HCT116 (cell line): Measurements from ENCODE around the gene DTX3L. TPM values are rescaled to one million over a fixed set of nuclear protein-coding genes. Genes with fewer than 3 reads are reported as not detected.

ENCODE experiments used
- ATAC-seq: fragments of 200-7000 bp; cut with Tn5 transposase; 2 replicates; pipeline ENCODE4 v1.9.1; 2020; ENCODE audit warnings: mild to moderate bottlenecking, moderate library complexity
- BruUV-seq: library from RNA; stranded (reverse); fragments of 400-500 nt; replicated peaks from 2 replicates; lab custom pipeline; 2021; lab: Mats Ljungman, UMichigan
- CTCF ChIA-PET: fragments of 300-600 bp; sonication (Branson Sonifier 250); formaldehyde crosslinking; loops from one replicate; lab custom pipeline; 2021; ENCODE audit warnings: antibody characterized with exemption; lab: Charles Lee
- POLR2A ChIA-PET: fragments of 300-600, 350-600 bp; sonication (Branson Sonifier 250); formaldehyde crosslinking; loops from one replicate; lab custom pipeline; 2021; ENCODE audit warnings: antibody characterized with exemption; lab: Charles Lee
- RAD21 ChIA-PET, 2 experiments: fragments of 300-600 bp; sonication (Branson Sonifier 250); formaldehyde crosslinking; loops; one replicate each; lab custom pipeline; 2023; ENCODE audit warnings: low total read pairs in 2 of 2; ENCODE audit not compliant: uncharacterized antibody in 2 of 2, unreplicated experiment in 2 of 2, low non-redundant PET in 1 of 2; lab: Charles Lee
- DNase-seq: peaks from one replicate; pipeline ENCODE4 v3.0.0-alpha.2; 2010; ENCODE audit warnings: low read depth, low spot score
- H2AFZ ChIP-seq: fragments of 200-600 bp; shearing (Covaris generic), sonication (generic); 2 replicates; pipeline ENCODE4 v1.6.1; 2017; ENCODE audit warnings: low read depth, mixed run types, mixed read lengths, antibody characterized with exemption, low read length; ENCODE audit not compliant: poor library complexity, severe bottlenecking
- H3K27ac ChIP-seq: 2 replicates; pipeline ENCODE4 v1.5.1; 2012; ENCODE audit warnings: low read depth, low read length
- H3K27me3 ChIP-seq: fragments of 200-600 bp; sonication (generic); 2 replicates; pipeline ENCODE4 v1.6.1; 2016; ENCODE audit warnings: mixed run types, low read length, mixed read lengths; ENCODE audit not compliant: insufficient read depth
- H3K36me3 ChIP-seq, 2 experiments: fragments of 200-500 bp in 1 of 2; fragments of 200-600 bp in 1 of 2; sonication (Bioruptor generic) in 1 of 2; sonication (generic) in 1 of 2; 2 replicates each; pipeline versions ENCODE4 v1.5.1 to v1.6.1; 2014 to 2016; ENCODE audit warnings: low read length in 2 of 2, inconsistent platforms in 1 of 2, mixed read lengths in 1 of 2, mixed run types in 1 of 2; ENCODE audit not compliant: insufficient read depth in 2 of 2, control insufficient read depth in 1 of 2
- H3K4me1 ChIP-seq, 2 experiments: fragments of 200-600 bp in 1 of 2; sonication (generic) in 1 of 2; 2 replicates each; pipeline versions ENCODE4 v1.5.1 to v1.6.1; 2012 to 2017; ENCODE audit warnings: low read length in 2 of 2, inconsistent platforms in 1 of 2, mild to moderate bottlenecking in 1 of 2, mixed read lengths in 1 of 2, mixed run types in 1 of 2, moderate library complexity in 1 of 2; ENCODE audit not compliant: insufficient read depth in 2 of 2, control insufficient read depth in 1 of 2
- H3K4me2 ChIP-seq: fragments of 200-600 bp; sonication (generic); 2 replicates; pipeline ENCODE4 v1.6.1; 2017; ENCODE audit warnings: mixed run types, low read length, mixed read lengths
- H3K4me3 ChIP-seq, 2 experiments: fragments of 200-600 bp in 1 of 2; sonication (generic) in 1 of 2; replicated peaks in 1 of 2; 2 replicates each; pipeline ENCODE4 v1.5.1; 2011 to 2016; ENCODE audit warnings: low read length in 2 of 2, control low read depth in 1 of 2, low read depth in 1 of 2, mild to moderate bottlenecking in 1 of 2, mixed read lengths in 1 of 2, mixed run types in 1 of 2
- H3K79me2 ChIP-seq: fragments of 200-600 bp; sonication (generic); 2 replicates; pipeline ENCODE4 v1.6.1; 2017; ENCODE audit warnings: mild to moderate bottlenecking, mixed run types, low read length, moderate library complexity, mixed read lengths; ENCODE audit not compliant: insufficient read depth
- H3K9ac ChIP-seq: fragments of 200-600 bp; sonication (generic); 2 replicates; pipeline ENCODE4 v1.6.1; 2016; ENCODE audit warnings: low read length, mixed read lengths
- H3K9me2 ChIP-seq: fragments of 200-600 bp; sonication (generic), shearing (Covaris generic); 2 replicates; pipeline ENCODE4 v1.6.1; 2017; ENCODE audit warnings: mixed run types, mild to moderate bottlenecking, moderate library complexity; ENCODE audit not compliant: insufficient read depth
- H3K9me3 ChIP-seq, 2 experiments: fragments of 200-500 bp in 1 of 2; fragments of 200-600 bp in 1 of 2; sonication (Bioruptor generic) in 1 of 2; sonication (generic) in 1 of 2; 2 replicates each; pipeline ENCODE4 v1.6.1; 2014 to 2017; ENCODE audit warnings: low read length in 2 of 2, mixed read lengths in 2 of 2, inconsistent platforms in 1 of 2, low read depth in 1 of 2, mild to moderate bottlenecking in 1 of 2, mixed run types in 1 of 2, moderate library complexity in 1 of 2; ENCODE audit not compliant: control insufficient read depth in 1 of 2, insufficient read depth in 1 of 2
- H4K20me1 ChIP-seq: fragments of 200-600 bp; sonication (generic), shearing (Covaris generic); 2 replicates; pipeline ENCODE4 v1.6.1; 2017; ENCODE audit warnings: mixed run types, mild to moderate bottlenecking, moderate library complexity; ENCODE audit not compliant: insufficient read depth
- CBX3 ChIP-seq: IDR thresholded peaks from 2 replicates; pipeline ENCODE4 v1.6.1; 2012; ENCODE audit warnings: low read depth
- CEBPB ChIP-seq: IDR thresholded peaks from 2 replicates; pipeline ENCODE4 v1.6.1; 2012; ENCODE audit warnings: low read depth
- EGR1 ChIP-seq: IDR thresholded peaks from 2 replicates; pipeline ENCODE4 v1.6.1; 2012; ENCODE audit warnings: low read depth
- ELF1 ChIP-seq: IDR thresholded peaks from 2 replicates; pipeline ENCODE4 v1.6.1; 2012; ENCODE audit warnings: low read depth, borderline replicate concordance
- EZH2 ChIP-seq: fragments of 200-600 bp; sonication (generic); IDR thresholded peaks from 2 replicates; pipeline ENCODE4 v1.6.1; 2017; ENCODE audit warnings: antibody characterized with exemption, mixed run types
- EZH2phosphoT487 ChIP-seq: fragments of 200-600 bp; IDR thresholded peaks from 2 replicates; pipeline ENCODE4 v1.6.1; 2018; ENCODE audit warnings: antibody characterized with exemption, borderline replicate concordance
- FOSL1 ChIP-seq: IDR thresholded peaks from 2 replicates; pipeline ENCODE4 v1.6.1; 2012; ENCODE audit warnings: low read depth
- JUND ChIP-seq: IDR thresholded peaks from 2 replicates; pipeline ENCODE4 v1.6.1; 2012
- POLR2A ChIP-seq: IDR thresholded peaks from 2 replicates; pipeline ENCODE4 v1.7.0; 2011; ENCODE audit warnings: borderline replicate concordance; ENCODE audit not compliant: insufficient read depth, insufficient read length; ENCODE audit errors: extremely low read depth
- POLR2AphosphoS5 ChIP-seq: IDR thresholded peaks from 2 replicates; pipeline ENCODE4 v1.6.1; 2011; ENCODE audit warnings: mild to moderate bottlenecking, low read depth, low read length, moderate library complexity
- RAD21 ChIP-seq: IDR thresholded peaks from 2 replicates; pipeline ENCODE4 v1.6.1; 2012; ENCODE audit warnings: low read depth, mild to moderate bottlenecking
- SIN3A ChIP-seq: IDR thresholded peaks from 2 replicates; pipeline ENCODE4 v1.6.1; 2012; ENCODE audit warnings: low read depth
- SP1 ChIP-seq: IDR thresholded peaks from 2 replicates; pipeline ENCODE4 v1.6.1; 2012; ENCODE audit warnings: low read depth
- SRF ChIP-seq: IDR thresholded peaks from 2 replicates; pipeline ENCODE4 v1.6.1; 2012; ENCODE audit warnings: low read depth
- ZFX ChIP-seq: fragments of 450-650 bp; IDR thresholded peaks from 2 replicates; pipeline ENCODE4 v1.6.1; 2017
- ZNF274 ChIP-seq: fragments of 200-500 bp; sonication (Bioruptor generic); IDR thresholded peaks from 2 replicates; pipeline ENCODE4 v1.6.1; 2014; ENCODE audit warnings: mild to moderate bottlenecking, low read depth, low read length, inconsistent platforms
- intact Hi-C: fragments of 100-400 bp; cut with micrococcal nuclease; formaldehyde crosslinking; loops from 2 replicates; pipeline ENCODE4 v1.10.0; 2022
- total RNA-seq: library from RNA; stranded (reverse); gene quantifications from one replicate; pipeline ENCODE4 v1.2.1, GENCODE V29; 2021; ENCODE audit not compliant: unreplicated experiment
- TF ChIP-seq, protein P1 (sequence below): IDR thresholded peaks from 2 replicates; pipeline ENCODE4 v1.6.1; 2011; ENCODE audit warnings: mild to moderate bottlenecking, low read length, moderate library complexity; ENCODE audit not compliant: insufficient replicate concordance; ENCODE audit errors: extremely low read depth
- TF ChIP-seq, protein P2 (sequence below), 3 experiments: fragments of 200-600 bp in 1 of 3; sonication (generic) in 1 of 3; IDR thresholded peaks in 2 of 3; conservative IDR thresholded peaks in 1 of 3; 2 replicates each; pipeline ENCODE4 v1.5.1; 2012 to 2017; ENCODE audit warnings: low read depth in 2 of 3, low read length in 2 of 3, antibody characterized with exemption in 1 of 3, borderline replicate concordance in 1 of 3, control low read depth in 1 of 3, mild to moderate bottlenecking in 1 of 3, mixed read lengths in 1 of 3, mixed run types in 1 of 3, moderate library complexity in 1 of 3; ENCODE audit not compliant: insufficient read depth in 1 of 3
- TF ChIP-seq, protein P3 (sequence below): IDR thresholded peaks from 2 replicates; pipeline ENCODE4 v1.6.1; 2012; ENCODE audit warnings: low read depth
- TF ChIP-seq, protein P4 (sequence below): IDR thresholded peaks from 2 replicates; pipeline ENCODE4 v1.6.1; 2012

The DTX3L gene
- total RNA-seq, 1 experiment from 2014 or later: 13.1 TPM

DNA sequence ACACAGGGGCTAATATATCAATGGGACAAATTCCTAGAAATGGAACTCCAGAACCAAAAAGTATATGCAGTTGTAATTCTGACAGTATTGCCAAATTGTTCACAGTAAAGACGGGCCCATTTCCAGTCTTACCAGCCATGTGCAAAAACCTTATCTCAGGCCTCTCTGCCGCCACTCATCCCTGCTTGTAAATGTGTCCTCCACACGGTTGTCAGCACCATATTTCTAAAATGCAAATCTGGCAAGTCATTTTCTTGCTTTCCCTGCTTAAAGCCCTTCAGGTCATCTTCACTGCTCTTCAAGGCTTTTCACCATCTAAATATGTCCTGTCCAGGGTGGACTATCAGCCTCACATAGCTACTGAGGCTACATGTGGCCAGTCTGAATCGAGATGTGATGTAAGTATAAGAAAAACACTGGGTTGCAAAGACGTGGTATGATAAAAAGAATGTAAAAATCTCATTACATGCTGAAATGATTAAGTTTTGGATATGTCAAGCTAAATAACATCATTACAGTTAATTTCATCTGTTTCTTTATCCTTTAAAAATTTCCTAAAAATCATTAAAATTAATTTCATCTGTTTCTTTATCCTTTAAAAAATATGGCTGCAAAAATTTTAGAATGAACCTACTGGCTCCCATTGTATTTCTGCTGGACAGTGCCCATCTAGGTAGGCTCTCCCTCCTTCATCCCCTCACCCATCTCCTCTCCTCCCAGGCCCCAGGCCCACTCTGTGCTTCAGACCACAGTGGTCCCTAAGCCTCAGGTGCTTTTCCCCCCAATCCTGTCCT, 1.0 kb upstream of the DTX3L start:
- TF ChIP-seq, protein P1, sequence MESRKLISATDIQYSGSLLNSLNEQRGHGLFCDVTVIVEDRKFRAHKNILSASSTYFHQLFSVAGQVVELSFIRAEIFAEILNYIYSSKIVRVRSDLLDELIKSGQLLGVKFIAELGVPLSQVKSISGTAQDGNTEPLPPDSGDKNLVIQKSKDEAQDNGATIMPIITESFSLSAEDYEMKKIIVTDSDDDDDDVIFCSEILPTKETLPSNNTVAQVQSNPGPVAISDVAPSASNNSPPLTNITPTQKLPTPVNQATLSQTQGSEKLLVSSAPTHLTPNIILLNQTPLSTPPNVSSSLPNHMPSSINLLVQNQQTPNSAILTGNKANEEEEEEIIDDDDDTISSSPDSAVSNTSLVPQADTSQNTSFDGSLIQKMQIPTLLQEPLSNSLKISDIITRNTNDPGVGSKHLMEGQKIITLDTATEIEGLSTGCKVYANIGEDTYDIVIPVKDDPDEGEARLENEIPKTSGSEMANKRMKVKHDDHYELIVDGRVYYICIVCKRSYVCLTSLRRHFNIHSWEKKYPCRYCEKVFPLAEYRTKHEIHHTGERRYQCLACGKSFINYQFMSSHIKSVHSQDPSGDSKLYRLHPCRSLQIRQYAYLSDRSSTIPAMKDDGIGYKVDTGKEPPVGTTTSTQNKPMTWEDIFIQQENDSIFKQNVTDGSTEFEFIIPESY: no peak
- TF ChIP-seq, protein P2, sequence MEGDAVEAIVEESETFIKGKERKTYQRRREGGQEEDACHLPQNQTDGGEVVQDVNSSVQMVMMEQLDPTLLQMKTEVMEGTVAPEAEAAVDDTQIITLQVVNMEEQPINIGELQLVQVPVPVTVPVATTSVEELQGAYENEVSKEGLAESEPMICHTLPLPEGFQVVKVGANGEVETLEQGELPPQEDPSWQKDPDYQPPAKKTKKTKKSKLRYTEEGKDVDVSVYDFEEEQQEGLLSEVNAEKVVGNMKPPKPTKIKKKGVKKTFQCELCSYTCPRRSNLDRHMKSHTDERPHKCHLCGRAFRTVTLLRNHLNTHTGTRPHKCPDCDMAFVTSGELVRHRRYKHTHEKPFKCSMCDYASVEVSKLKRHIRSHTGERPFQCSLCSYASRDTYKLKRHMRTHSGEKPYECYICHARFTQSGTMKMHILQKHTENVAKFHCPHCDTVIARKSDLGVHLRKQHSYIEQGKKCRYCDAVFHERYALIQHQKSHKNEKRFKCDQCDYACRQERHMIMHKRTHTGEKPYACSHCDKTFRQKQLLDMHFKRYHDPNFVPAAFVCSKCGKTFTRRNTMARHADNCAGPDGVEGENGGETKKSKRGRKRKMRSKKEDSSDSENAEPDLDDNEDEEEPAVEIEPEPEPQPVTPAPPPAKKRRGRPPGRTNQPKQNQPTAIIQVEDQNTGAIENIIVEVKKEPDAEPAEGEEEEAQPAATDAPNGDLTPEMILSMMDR (IDR thresholded peaks at IDR 0.05 in 2 of 3, conservative IDR thresholded peaks at IDR 0.05 in 1 of 3; ENCODE audit: borderline replicate concordance in 1 of 3, insufficient read depth in 1 of 3, low read depth in 2 of 3, low read length in 2 of 3): no peak
- TF ChIP-seq SRF: no peak
- no peak for TF ChIP-seq ZNF274
- TF ChIP-seq CBX3: no peak
- no peak for TF ChIP-seq CEBPB
- TF ChIP-seq POLR2AphosphoS5: no peak
- no peak for TF ChIP-seq EZH2
- no peak for TF ChIP-seq EZH2phosphoT487
- no peak for TF ChIP-seq EGR1
- TF ChIP-seq JUND: no peak
- TF ChIP-seq SIN3A: no peak
- TF ChIP-seq, protein P3, sequence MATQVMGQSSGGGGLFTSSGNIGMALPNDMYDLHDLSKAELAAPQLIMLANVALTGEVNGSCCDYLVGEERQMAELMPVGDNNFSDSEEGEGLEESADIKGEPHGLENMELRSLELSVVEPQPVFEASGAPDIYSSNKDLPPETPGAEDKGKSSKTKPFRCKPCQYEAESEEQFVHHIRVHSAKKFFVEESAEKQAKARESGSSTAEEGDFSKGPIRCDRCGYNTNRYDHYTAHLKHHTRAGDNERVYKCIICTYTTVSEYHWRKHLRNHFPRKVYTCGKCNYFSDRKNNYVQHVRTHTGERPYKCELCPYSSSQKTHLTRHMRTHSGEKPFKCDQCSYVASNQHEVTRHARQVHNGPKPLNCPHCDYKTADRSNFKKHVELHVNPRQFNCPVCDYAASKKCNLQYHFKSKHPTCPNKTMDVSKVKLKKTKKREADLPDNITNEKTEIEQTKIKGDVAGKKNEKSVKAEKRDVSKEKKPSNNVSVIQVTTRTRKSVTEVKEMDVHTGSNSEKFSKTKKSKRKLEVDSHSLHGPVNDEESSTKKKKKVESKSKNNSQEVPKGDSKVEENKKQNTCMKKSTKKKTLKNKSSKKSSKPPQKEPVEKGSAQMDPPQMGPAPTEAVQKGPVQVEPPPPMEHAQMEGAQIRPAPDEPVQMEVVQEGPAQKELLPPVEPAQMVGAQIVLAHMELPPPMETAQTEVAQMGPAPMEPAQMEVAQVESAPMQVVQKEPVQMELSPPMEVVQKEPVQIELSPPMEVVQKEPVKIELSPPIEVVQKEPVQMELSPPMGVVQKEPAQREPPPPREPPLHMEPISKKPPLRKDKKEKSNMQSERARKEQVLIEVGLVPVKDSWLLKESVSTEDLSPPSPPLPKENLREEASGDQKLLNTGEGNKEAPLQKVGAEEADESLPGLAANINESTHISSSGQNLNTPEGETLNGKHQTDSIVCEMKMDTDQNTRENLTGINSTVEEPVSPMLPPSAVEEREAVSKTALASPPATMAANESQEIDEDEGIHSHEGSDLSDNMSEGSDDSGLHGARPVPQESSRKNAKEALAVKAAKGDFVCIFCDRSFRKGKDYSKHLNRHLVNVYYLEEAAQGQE: no peak; the same call in 1 of the 2 replicates
- no peak for TF ChIP-seq ZFX
- TF ChIP-seq ELF1: no peak
- TF ChIP-seq, protein P4, sequence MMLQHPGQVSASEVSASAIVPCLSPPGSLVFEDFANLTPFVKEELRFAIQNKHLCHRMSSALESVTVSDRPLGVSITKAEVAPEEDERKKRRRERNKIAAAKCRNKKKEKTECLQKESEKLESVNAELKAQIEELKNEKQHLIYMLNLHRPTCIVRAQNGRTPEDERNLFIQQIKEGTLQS: no peak
- no peak for TF ChIP-seq FOSL1
- TF ChIP-seq SP1: no peak
- TF ChIP-seq RAD21: no peak
- no peak for TF ChIP-seq POLR2A
- TF ChIP-seq, all 23 proteins: peak for 0
- Histone ChIP-seq H3K9me3 (no peaks in the 10 kb centered on the region), H3K4me1 (peaks cover 8 to 17% of the 10 kb centered on the region in 2 experiments), H3K79me2 (0 out of 2 replicates have a peak, but pooled peaks cover 4% of the 10 kb centered on the region), H3K9ac (peak overlapping the region; percentile 81), H3K4me2 (peak overlapping the region; percentile 97), H2AFZ (no peak overlapping the region), H3K27ac (peak overlapping the region; percentile 72; the same call in 1 of the 2 replicates), H3K4me3 (peak overlapping the region; percentile 60 to 81), H3K27me3 (no peaks in the 10 kb centered on the region), H3K36me3 (0 out of 4 replicates have a peak, but pooled peaks cover 0 to 3% of the 10 kb centered on the region in 2 experiments), H4K20me1 (no peaks in the 10 kb centered on the region), H3K9me2 (no peaks in the 10 kb centered on the region)
- CTCF ChIA-PET: no interaction called here
- ATAC-seq (no peak), DNase-seq (no peak)
- no TSS peak for BruUV-seq
- POLR2A ChIA-PET: no interaction called here
- intact Hi-C loops: loop anchor here (5.0 kb wide), 1 partner anchor 106 kb away; no protein-coding TSS in a partner anchor
- RAD21 ChIA-PET: no interaction called here
